HepG2 (cell line): ENCODE data around the gene MARCHF2. TPM values are rescaled to one million over a fixed set of nuclear protein-coding genes. Genes with fewer than 3 reads are reported as not detected.
A peak's percentile ranks its signal among the peaks of the same experiment; 100 is the strongest.

Experiments used
- ATAD3A ChIP-seq: sonication (generic); formaldehyde crosslinking; IDR thresholded peaks from 2 replicates; pipeline ENCODE4 v1.4.0; 2020; ENCODE audit warnings: missing genetic modification reagents
- BRCA1 ChIP-seq: sonication (generic); formaldehyde crosslinking; IDR thresholded peaks from 2 replicates; pipeline ENCODE4 v1.4.0; 2020; ENCODE audit warnings: missing genetic modification reagents
- HINFP ChIP-seq: sonication (generic); formaldehyde crosslinking; IDR thresholded peaks from 2 replicates; pipeline ENCODE4 v1.4.0; 2020; ENCODE audit warnings: low read depth, mild to moderate bottlenecking, missing genetic modification reagents
- KDM6A ChIP-seq: IDR thresholded peaks from 2 replicates; pipeline ENCODE4 v1.6.1; 2016; ENCODE audit warnings: low read depth
- NCOA1 ChIP-seq: sonication (generic); formaldehyde crosslinking; IDR thresholded peaks from 2 replicates; pipeline ENCODE4 v1.9.0; 2021; ENCODE audit warnings: missing genetic modification reagents
- PRMT3 ChIP-seq: sonication (generic); formaldehyde crosslinking; IDR thresholded peaks from 2 replicates; pipeline ENCODE4 v1.8.1; 2022; ENCODE audit warnings: low read depth, mild to moderate bottlenecking, moderate library complexity, missing genetic modification reagents, borderline replicate concordance
- RCOR2 ChIP-seq: IDR thresholded peaks from 2 replicates; pipeline ENCODE4 v1.6.1; 2016; ENCODE audit warnings: missing biosample characterization, missing genetic modification reagents
- ZFAT ChIP-seq: sonication (generic); formaldehyde crosslinking; conservative IDR thresholded peaks from 2 replicates; pipeline ENCODE4 v1.8.1; 2023; ENCODE audit warnings: missing genetic modification reagents, inconsistent platforms
- ZFP1 ChIP-seq: IDR thresholded peaks from 2 replicates; pipeline ENCODE4 v1.6.1; 2016
- ZFP82 ChIP-seq: sonication (generic); formaldehyde crosslinking; IDR thresholded peaks from 2 replicates; pipeline ENCODE4 v1.5.1; 2020; ENCODE audit warnings: mild to moderate bottlenecking, missing genetic modification reagents, borderline replicate concordance
- ZNF691 ChIP-seq: sonication (generic); formaldehyde crosslinking; IDR thresholded peaks from 2 replicates; pipeline ENCODE4 v1.4.0; 2020; ENCODE audit warnings: missing genetic modification reagents, low read depth, mild to moderate bottlenecking, borderline replicate concordance
- ZNF782 ChIP-seq: sonication (generic); formaldehyde crosslinking; IDR thresholded peaks from 2 replicates; pipeline ENCODE4 v1.4.0; 2020; ENCODE audit warnings: missing genetic modification reagents, mild to moderate bottlenecking, borderline replicate concordance
- polyA plus RNA-seq, 8 experiments: library from polyadenylated mRNA; depleted of rRNA in 3 of 8; stranded (reverse) in 7 of 8; unstranded in 1 of 8; fragments of >200 nt; fragmentation: Illumina TruSeq in 4 of 8; extraction: Trizol in 4 of 8; gene quantifications; 2 replicates each; pipeline versions ENCODE4 v1.2.1 to v1.2.3, GENCODE V29; 2011 to 2016; ENCODE audit warnings: low read depth in 4 of 8, missing spikeins in 1 of 8, mixed read lengths in 1 of 8; ENCODE audit not compliant: insufficient read depth in 1 of 8
- total RNA-seq, 5 experiments: library from RNA; depleted of rRNA; stranded (reverse); fragments of >200 nt; fragmentation: Illumina TruSeq; extraction: Trizol; gene quantifications; 2 replicates each; pipeline ENCODE4 v1.2.3, GENCODE V29; 2016; ENCODE audit warnings: low read depth in 1 of 5
- TF ChIP-seq, protein P1 (sequence below): IDR thresholded peaks from 2 replicates; pipeline ENCODE4 v1.6.1; 2016; ENCODE audit warnings: missing compliant biosample characterization, missing genetic modification reagents, borderline replicate concordance
- TF ChIP-seq, protein P2 (sequence below): sonication (generic); formaldehyde crosslinking; IDR thresholded peaks from 2 replicates; pipeline ENCODE4 v1.4.0; 2020; ENCODE audit warnings: missing genetic modification reagents
- TF ChIP-seq, protein P3 (sequence below): sonication (generic); formaldehyde crosslinking; IDR thresholded peaks from 2 replicates; pipeline ENCODE4 v1.5.0; 2020; ENCODE audit warnings: missing genetic modification reagents

Gene MARCHF2
- total and polyA plus RNA-seq, 2 of the 13 experiments (the other 11 are each of a cell fraction or from before 2014, with no cell fraction given), result 12.7 to 13.0 TPM

GRCh38 chr19:8373867-8374813, 39.0 kb upstream of the MARCHF2 start (continued):
- TF ChIP-seq, protein P1, sequence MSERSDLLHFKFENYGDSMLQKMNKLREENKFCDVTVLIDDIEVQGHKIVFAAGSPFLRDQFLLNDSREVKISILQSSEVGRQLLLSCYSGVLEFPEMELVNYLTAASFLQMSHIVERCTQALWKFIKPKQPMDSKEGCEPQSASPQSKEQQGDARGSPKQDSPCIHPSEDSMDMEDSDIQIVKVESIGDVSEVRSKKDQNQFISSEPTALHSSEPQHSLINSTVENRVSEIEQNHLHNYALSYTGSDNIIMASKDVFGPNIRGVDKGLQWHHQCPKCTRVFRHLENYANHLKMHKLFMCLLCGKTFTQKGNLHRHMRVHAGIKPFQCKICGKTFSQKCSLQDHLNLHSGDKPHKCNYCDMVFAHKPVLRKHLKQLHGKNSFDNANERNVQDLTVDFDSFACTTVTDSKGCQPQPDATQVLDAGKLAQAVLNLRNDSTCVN, result no peak
- TF ChIP-seq ZNF691 (CRISPR knock-in tag), result 0 out of 2 replicates have a peak, but pooled peaks have one; percentile 34
- peak; percentile 97 for TF ChIP-seq RCOR2 (CRISPR knock-in tag)
- peak; percentile 27; the same call in 1 of the 2 replicates for TF ChIP-seq HINFP (CRISPR knock-in tag)
- peak; percentile 89 for TF ChIP-seq KDM6A
- TF ChIP-seq ZFP1 (CRISPR knock-in tag), result no peak
- TF ChIP-seq, protein P2, sequence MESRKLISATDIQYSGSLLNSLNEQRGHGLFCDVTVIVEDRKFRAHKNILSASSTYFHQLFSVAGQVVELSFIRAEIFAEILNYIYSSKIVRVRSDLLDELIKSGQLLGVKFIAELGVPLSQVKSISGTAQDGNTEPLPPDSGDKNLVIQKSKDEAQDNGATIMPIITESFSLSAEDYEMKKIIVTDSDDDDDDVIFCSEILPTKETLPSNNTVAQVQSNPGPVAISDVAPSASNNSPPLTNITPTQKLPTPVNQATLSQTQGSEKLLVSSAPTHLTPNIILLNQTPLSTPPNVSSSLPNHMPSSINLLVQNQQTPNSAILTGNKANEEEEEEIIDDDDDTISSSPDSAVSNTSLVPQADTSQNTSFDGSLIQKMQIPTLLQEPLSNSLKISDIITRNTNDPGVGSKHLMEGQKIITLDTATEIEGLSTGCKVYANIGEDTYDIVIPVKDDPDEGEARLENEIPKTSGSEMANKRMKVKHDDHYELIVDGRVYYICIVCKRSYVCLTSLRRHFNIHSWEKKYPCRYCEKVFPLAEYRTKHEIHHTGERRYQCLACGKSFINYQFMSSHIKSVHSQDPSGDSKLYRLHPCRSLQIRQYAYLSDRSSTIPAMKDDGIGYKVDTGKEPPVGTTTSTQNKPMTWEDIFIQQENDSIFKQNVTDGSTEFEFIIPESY (CRISPR knock-in tag), result peak; percentile 99
- TF ChIP-seq ATAD3A (CRISPR knock-in tag), result no peak
- no peak for TF ChIP-seq ZNF782 (CRISPR knock-in tag)
- TF ChIP-seq ZFAT, result no peak
- TF ChIP-seq BRCA1 (CRISPR knock-in tag), result no peak
- TF ChIP-seq, protein P3, sequence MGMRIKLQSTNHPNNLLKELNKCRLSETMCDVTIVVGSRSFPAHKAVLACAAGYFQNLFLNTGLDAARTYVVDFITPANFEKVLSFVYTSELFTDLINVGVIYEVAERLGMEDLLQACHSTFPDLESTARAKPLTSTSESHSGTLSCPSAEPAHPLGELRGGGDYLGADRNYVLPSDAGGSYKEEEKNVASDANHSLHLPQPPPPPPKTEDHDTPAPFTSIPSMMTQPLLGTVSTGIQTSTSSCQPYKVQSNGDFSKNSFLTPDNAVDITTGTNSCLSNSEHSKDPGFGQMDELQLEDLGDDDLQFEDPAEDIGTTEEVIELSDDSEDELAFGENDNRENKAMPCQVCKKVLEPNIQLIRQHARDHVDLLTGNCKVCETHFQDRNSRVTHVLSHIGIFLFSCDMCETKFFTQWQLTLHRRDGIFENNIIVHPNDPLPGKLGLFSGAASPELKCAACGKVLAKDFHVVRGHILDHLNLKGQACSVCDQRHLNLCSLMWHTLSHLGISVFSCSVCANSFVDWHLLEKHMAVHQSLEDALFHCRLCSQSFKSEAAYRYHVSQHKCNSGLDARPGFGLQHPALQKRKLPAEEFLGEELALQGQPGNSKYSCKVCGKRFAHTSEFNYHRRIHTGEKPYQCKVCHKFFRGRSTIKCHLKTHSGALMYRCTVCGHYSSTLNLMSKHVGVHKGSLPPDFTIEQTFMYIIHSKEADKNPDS, result no peak
- TF ChIP-seq NCOA1 (CRISPR knock-in tag), result peak; percentile 94
- no peak for TF ChIP-seq PRMT3 (CRISPR knock-in tag)
- peak; percentile 85; the same call in 1 of the 2 replicates for TF ChIP-seq ZFP82 (CRISPR knock-in tag)
- TF ChIP-seq, all 625 proteins: peak for 255
